ENCODE results near the gene LRRN2. TPM values are rescaled to one million over a fixed set of nuclear protein-coding genes. Genes with fewer than 3 reads are reported as not detected.
"Not testable (repeated sequence)": the region's sequence is repeated elsewhere in the genome, so short reads cannot be mapped to it uniquely, and the experiment has no call there.

Gene LRRN2
- total RNA-seq, 2 donors from 2014 or later, result 11.4 to 16.2 TPM

DNA sequence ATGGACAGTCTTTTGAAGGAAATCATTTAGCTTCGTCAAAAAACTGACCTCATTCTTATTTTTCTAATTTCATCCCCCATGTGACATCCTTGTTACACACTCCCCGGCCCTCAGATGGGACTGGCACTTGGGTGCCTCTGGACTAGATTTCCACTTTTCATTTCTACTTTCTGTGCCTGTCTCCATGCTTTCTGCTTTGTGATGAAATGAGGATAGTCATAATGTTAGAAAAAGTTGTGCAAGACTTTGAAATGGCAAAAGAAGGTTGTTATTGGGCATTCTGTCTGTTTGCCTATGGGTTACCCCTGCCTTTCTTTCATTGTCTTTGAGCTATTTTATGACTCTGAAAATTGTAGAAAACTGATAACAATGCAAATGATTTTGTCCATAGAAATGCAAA is 114.4 kb downstream of the LRRN2 start:
- no peaks in the 10 kb centered on the region for H3K9me3 ChIP-seq (ENCODE audit: control insufficient read depth, low read length)
- Mint-ChIP-seq H3K36me3 (ENCODE audit: low read depth) (peaks cover 8% of the 10 kb centered on the region), H3K27ac (no peak overlapping the region), H3K4me3 (no peak overlapping the region), H3K27me3 (ENCODE audit: insufficient read depth) (peaks cover 10% of the 10 kb centered on the region), H3K9me3 (no peaks in the 10 kb centered on the region), H3K4me1 (peaks cover 44% of the 10 kb centered on the region)
- TF ChIP-seq, protein P1, sequence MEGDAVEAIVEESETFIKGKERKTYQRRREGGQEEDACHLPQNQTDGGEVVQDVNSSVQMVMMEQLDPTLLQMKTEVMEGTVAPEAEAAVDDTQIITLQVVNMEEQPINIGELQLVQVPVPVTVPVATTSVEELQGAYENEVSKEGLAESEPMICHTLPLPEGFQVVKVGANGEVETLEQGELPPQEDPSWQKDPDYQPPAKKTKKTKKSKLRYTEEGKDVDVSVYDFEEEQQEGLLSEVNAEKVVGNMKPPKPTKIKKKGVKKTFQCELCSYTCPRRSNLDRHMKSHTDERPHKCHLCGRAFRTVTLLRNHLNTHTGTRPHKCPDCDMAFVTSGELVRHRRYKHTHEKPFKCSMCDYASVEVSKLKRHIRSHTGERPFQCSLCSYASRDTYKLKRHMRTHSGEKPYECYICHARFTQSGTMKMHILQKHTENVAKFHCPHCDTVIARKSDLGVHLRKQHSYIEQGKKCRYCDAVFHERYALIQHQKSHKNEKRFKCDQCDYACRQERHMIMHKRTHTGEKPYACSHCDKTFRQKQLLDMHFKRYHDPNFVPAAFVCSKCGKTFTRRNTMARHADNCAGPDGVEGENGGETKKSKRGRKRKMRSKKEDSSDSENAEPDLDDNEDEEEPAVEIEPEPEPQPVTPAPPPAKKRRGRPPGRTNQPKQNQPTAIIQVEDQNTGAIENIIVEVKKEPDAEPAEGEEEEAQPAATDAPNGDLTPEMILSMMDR (conservative IDR thresholded peaks at IDR 0.05), result no peak
- H3K4me1 ChIP-seq (ENCODE audit: control insufficient read depth, insufficient read depth, low read length), result no peaks in the 10 kb centered on the region
- 100% methylated on average over 2 of the region's 2 CpGs; no CpG with 5 or more reads in 1 of the 2 experiments for WGBS, 2 experiments (ENCODE audit: insufficient coverage in 1 of 2, insufficient read length in 1 of 2)
- H3K36me3 ChIP-seq (ENCODE audit: control insufficient read depth, insufficient read depth, low read length), result no peaks in the 10 kb centered on the region
- H3K27ac ChIP-seq (ENCODE audit: low read depth, low read length), result no peak overlapping the region
- no peaks in the 10 kb centered on the region for H3K27me3 ChIP-seq (ENCODE audit: control insufficient read depth, insufficient read depth, low read length, poor library complexity, severe bottlenecking)
- DNase-seq, result no peak
- H3K4me3 ChIP-seq (ENCODE audit: low read length), result no peak overlapping the region
- H3K9ac ChIP-seq (ENCODE audit: extremely low read depth, low read length, poor library complexity, severe bottlenecking), result no peak overlapping the region

DNA sequence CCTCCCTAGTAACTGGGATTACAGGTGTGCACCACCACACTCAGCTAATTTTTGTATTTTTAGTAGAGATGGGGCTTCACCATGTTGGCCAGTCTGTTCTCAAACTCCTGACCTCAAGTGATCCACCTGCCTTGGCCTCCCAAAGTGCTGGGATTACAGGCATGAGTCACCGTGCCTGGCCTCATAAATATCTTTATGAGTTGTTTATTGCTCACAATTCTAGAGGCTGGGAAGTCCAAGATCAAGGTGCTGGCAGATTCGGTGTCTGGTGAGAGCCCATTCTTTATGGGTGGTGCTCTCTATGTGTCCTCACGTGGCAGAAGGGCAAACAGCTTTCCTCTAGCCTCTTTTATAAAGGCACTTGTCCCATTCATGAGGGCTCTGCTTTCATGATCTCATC is 115.5 kb downstream of the LRRN2 start:
- not testable (repeated sequence) for H3K27ac Mint-ChIP-seq; H3K4me3 ChIP-seq (ENCODE audit: low read length); H3K27ac ChIP-seq (ENCODE audit: low read depth, low read length); H3K9me3 Mint-ChIP-seq; H3K9me3 ChIP-seq (ENCODE audit: control insufficient read depth, low read length); H3K27me3 ChIP-seq (ENCODE audit: control insufficient read depth, insufficient read depth, low read length, poor library complexity, severe bottlenecking); H3K4me1 ChIP-seq (ENCODE audit: control insufficient read depth, insufficient read depth, low read length); H3K27me3 Mint-ChIP-seq (ENCODE audit: insufficient read depth); H3K9ac ChIP-seq (ENCODE audit: extremely low read depth, low read length, poor library complexity, severe bottlenecking); H3K36me3 ChIP-seq (ENCODE audit: control insufficient read depth, insufficient read depth, low read length); DNase-seq; H3K4me3 Mint-ChIP-seq; H3K36me3 Mint-ChIP-seq (ENCODE audit: low read depth)
- WGBS, 2 experiments (ENCODE audit: insufficient coverage in 1 of 2, insufficient read length in 1 of 2), result 75 to 85% methylated on average over 2 to 3 of the region's 3 CpGs
- peaks cover 46% of the 10 kb centered on the region for H3K4me1 Mint-ChIP-seq

DNA sequence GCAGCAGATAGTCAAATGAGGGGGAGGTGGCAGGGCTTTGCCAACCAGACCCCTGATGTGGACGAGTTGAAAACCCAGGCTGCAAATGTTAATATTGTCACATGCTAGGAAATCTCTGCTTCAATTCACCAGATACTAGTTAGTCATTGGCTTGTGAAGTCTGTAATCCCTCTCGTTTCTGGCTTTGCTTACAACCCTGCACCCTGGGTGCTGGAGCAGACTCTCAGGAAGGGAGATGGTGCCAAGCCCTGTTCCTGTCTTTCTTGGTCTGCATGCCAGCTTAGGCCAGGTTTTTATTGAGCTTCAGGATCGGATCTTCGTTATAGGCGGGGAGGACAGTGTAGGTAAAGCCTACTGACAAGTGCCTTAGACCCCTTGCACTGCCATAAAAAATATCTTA is 116.1 kb downstream of the LRRN2 start:
- H3K9me3 ChIP-seq (ENCODE audit: control insufficient read depth, low read length), result no peaks in the 10 kb centered on the region
- no peaks in the 10 kb centered on the region for H3K36me3 ChIP-seq (ENCODE audit: control insufficient read depth, insufficient read depth, low read length)
- H3K4me1 ChIP-seq (ENCODE audit: control insufficient read depth, insufficient read depth, low read length), result no peaks in the 10 kb centered on the region
- H3K4me3 Mint-ChIP-seq, result no peak overlapping the region
- no peak overlapping the region for H3K27ac ChIP-seq (ENCODE audit: low read depth, low read length)
- H3K9ac ChIP-seq (ENCODE audit: extremely low read depth, low read length, poor library complexity, severe bottlenecking), result no peak overlapping the region
- H3K27me3 Mint-ChIP-seq (ENCODE audit: insufficient read depth), result peaks cover 4% of the 10 kb centered on the region
- no peak overlapping the region for H3K27ac Mint-ChIP-seq
- no peak overlapping the region for H3K4me3 ChIP-seq (ENCODE audit: low read length)
- H3K9me3 Mint-ChIP-seq, result no peaks in the 10 kb centered on the region
- H3K27me3 ChIP-seq (ENCODE audit: control insufficient read depth, insufficient read depth, low read length, poor library complexity, severe bottlenecking), result no peaks in the 10 kb centered on the region
- DNase-seq, result no peak
- TF ChIP-seq, protein P1 (conservative IDR thresholded peaks at IDR 0.05), result no peak
- peaks cover 44% of the 10 kb centered on the region for H3K4me1 Mint-ChIP-seq
- peaks cover 8% of the 10 kb centered on the region for H3K36me3 Mint-ChIP-seq (ENCODE audit: low read depth)
- 94 to 95% methylated on average over 4 to 5 of the region's 5 CpGs for WGBS, 2 experiments (ENCODE audit: insufficient coverage in 1 of 2, insufficient read length in 1 of 2)
